Astrocyte (in vitro differentiated cells and primary cell): ENCODE results near the gene LRRC53. TPM values are rescaled to one million over a fixed set of nuclear protein-coding genes. Genes with fewer than 3 reads are reported as not detected.
A peak's percentile ranks its signal among the peaks of the same experiment; 100 is the strongest.

Source experiments
- DNase-seq: peaks from one replicate; pipeline ENCODE4 v3.0.0-alpha.2; 2010; ENCODE audit warnings: low read depth
- FAIRE-seq: peaks from 2 replicates; lab custom pipeline; 2011; peaks lifted over from hg19 to GRCh38; lab: Jason Lieb, UNC
- H2AFZ ChIP-seq: 2 replicates; pipeline ENCODE4 v1.6.0; 2012; ENCODE audit warnings: low read depth, low read length, inconsistent platforms
- H3K27ac ChIP-seq: 2 replicates; pipeline ENCODE4 v1.5.1; 2011; ENCODE audit warnings: low read depth, low read length, inconsistent platforms
- H3K27me3 ChIP-seq: 2 replicates; pipeline ENCODE4 v1.6.0; 2011; ENCODE audit warnings: low read length, inconsistent platforms; ENCODE audit not compliant: insufficient read depth
- H3K36me3 ChIP-seq: 2 replicates; pipeline ENCODE4 v1.5.1; 2011; ENCODE audit warnings: low read length, inconsistent platforms; ENCODE audit not compliant: insufficient read depth
- H3K4me1 ChIP-seq: 2 replicates; pipeline ENCODE4 v1.5.1; 2011; ENCODE audit warnings: low read length, inconsistent platforms; ENCODE audit not compliant: insufficient read depth
- H3K4me2 ChIP-seq: 2 replicates; pipeline ENCODE4 v1.6.0; 2012; ENCODE audit warnings: low read length, inconsistent platforms
- H3K4me3 ChIP-seq: 2 replicates; pipeline ENCODE4 v1.5.1; 2011; ENCODE audit warnings: low read depth, mild to moderate bottlenecking, low read length, inconsistent platforms; ENCODE audit not compliant: insufficient read depth
- H3K79me2 ChIP-seq: 2 replicates; pipeline ENCODE4 v1.6.0; 2012; ENCODE audit warnings: mild to moderate bottlenecking, low read length, inconsistent platforms; ENCODE audit not compliant: insufficient read depth
- H3K9ac ChIP-seq: 2 replicates; pipeline ENCODE4 v1.6.0; 2012; ENCODE audit warnings: mild to moderate bottlenecking, low read length, inconsistent platforms
- H3K9me3 ChIP-seq: 2 replicates; pipeline ENCODE4 v1.5.1; 2012; ENCODE audit warnings: low read depth, mild to moderate bottlenecking, low read length, inconsistent platforms; ENCODE audit not compliant: insufficient read depth
- H4K20me1 ChIP-seq: 2 replicates; pipeline ENCODE4 v1.6.0; 2012; ENCODE audit warnings: low read length, inconsistent platforms; ENCODE audit not compliant: insufficient read depth
- H3K27ac Mint-ChIP-seq: one replicate; pipeline ENCODE4 v1.8.0; 2021; ENCODE audit warnings: mild to moderate bottlenecking, mixed read lengths; ENCODE audit not compliant: unreplicated experiment
- H3K27me3 Mint-ChIP-seq: one replicate; pipeline ENCODE4 v1.8.0; 2021; ENCODE audit warnings: low read depth, mixed read lengths; ENCODE audit not compliant: unreplicated experiment
- H3K36me3 Mint-ChIP-seq: one replicate; pipeline ENCODE4 v1.8.0; 2021; ENCODE audit warnings: low read depth, mixed read lengths; ENCODE audit not compliant: unreplicated experiment
- H3K4me1 Mint-ChIP-seq: one replicate; pipeline ENCODE4 v1.8.0; 2021; ENCODE audit warnings: low read depth, mixed read lengths; ENCODE audit not compliant: unreplicated experiment
- H3K4me3 Mint-ChIP-seq: one replicate; pipeline ENCODE4 v1.8.0; 2021; ENCODE audit warnings: mild to moderate bottlenecking, moderate library complexity, mixed read lengths; ENCODE audit not compliant: unreplicated experiment
- H3K9me3 Mint-ChIP-seq: one replicate; pipeline ENCODE4 v1.8.0; 2021; ENCODE audit warnings: mild to moderate bottlenecking, mixed read lengths; ENCODE audit not compliant: unreplicated experiment
- CTCF ChIP-seq: IDR thresholded peaks from 2 replicates; pipeline ENCODE4 v1.5.1; 2011; ENCODE audit warnings: low read depth, mild to moderate bottlenecking, inconsistent platforms, low read length, moderate library complexity; ENCODE audit not compliant: insufficient read depth
- EZH2 ChIP-seq: IDR thresholded peaks from 2 replicates; pipeline ENCODE4 v1.6.1; 2012; ENCODE audit warnings: mild to moderate bottlenecking, low read length, inconsistent platforms; ENCODE audit not compliant: insufficient read depth
- total RNA-seq: library from RNA; stranded (reverse); gene quantifications from 2 replicates; pipeline ENCODE4 v1.2.1, GENCODE V29; 2021

LRRC53 gene
- total RNA-seq, 1 donor from 2014 or later: not detected

- H3K4me2 ChIP-seq: peak overlapping the region; percentile 39
- peaks cover 15% of the 10 kb centered on the region for H3K4me1 Mint-ChIP-seq
Observed at GRCh38 chr1:74463333-74463988, 49.0 kb downstream of the LRRC53 start.

GRCh38 chr1:74457253-74457652 is 55.2 kb downstream of the LRRC53 start:
- Mint-ChIP-seq H3K27ac (no peak overlapping the region), H3K36me3 (no peaks in the 10 kb centered on the region), H3K4me3 (no peak overlapping the region), H3K27me3 (no peaks in the 10 kb centered on the region), H3K4me1 (no peaks in the 10 kb centered on the region), H3K9me3 (peaks cover 2% of the 10 kb centered on the region)
- Histone ChIP-seq H3K9me3 (peaks cover 2% of the 10 kb centered on the region), H3K4me3 (no peak overlapping the region), H3K27ac (no peak overlapping the region), H4K20me1 (no peaks in the 10 kb centered on the region), H3K27me3 (no peaks in the 10 kb centered on the region), H3K36me3 (no peaks in the 10 kb centered on the region), H3K79me2 (no peaks in the 10 kb centered on the region), H3K9ac (no peak overlapping the region), H2AFZ (no peak overlapping the region), H3K4me2 (no peak overlapping the region), H3K4me1 (no peaks in the 10 kb centered on the region)
- DNase-seq (no peak), FAIRE-seq (no peak)
- TF ChIP-seq EZH2 (no peak), CTCF (no peak)

More at GRCh38 chr1:74463333-74463988, 49.0 kb downstream of the LRRC53 start:
- Histone ChIP-seq H3K27me3 (no peaks in the 10 kb centered on the region), H4K20me1 (no peaks in the 10 kb centered on the region), H3K4me1 (peaks cover 8% of the 10 kb centered on the region), H2AFZ (no peak overlapping the region), H3K36me3 (no peaks in the 10 kb centered on the region), H3K9ac (no peak overlapping the region), H3K27ac (no peak overlapping the region), H3K9me3 (no peaks in the 10 kb centered on the region), H3K79me2 (no peaks in the 10 kb centered on the region), H3K4me3 (no peak overlapping the region)
- Mint-ChIP-seq H3K27ac (peak overlapping the region; percentile 91), H3K9me3 (no peaks in the 10 kb centered on the region), H3K27me3 (no peaks in the 10 kb centered on the region), H3K4me3 (no peak overlapping the region), H3K36me3 (no peaks in the 10 kb centered on the region)
- TF ChIP-seq EZH2 (no peak), CTCF (no peak)
- peak; percentile 58 for DNase-seq
- FAIRE-seq: no peak

GRCh38 chr1:74455390-74455789 is 57.0 kb downstream of the LRRC53 start:
- Mint-ChIP-seq H3K27me3 (no peaks in the 10 kb centered on the region), H3K36me3 (no peaks in the 10 kb centered on the region), H3K9me3 (peaks cover 2% of the 10 kb centered on the region), H3K27ac (no peak overlapping the region), H3K4me1 (no peaks in the 10 kb centered on the region), H3K4me3 (no peak overlapping the region)
- Histone ChIP-seq H3K4me1 (no peaks in the 10 kb centered on the region), H4K20me1 (no peaks in the 10 kb centered on the region), H3K9me3 (peaks cover 2% of the 10 kb centered on the region), H3K4me3 (no peak overlapping the region), H3K36me3 (no peaks in the 10 kb centered on the region), H3K27ac (no peak overlapping the region), H3K27me3 (no peaks in the 10 kb centered on the region), H3K9ac (no peak overlapping the region), H2AFZ (no peak overlapping the region), H3K79me2 (no peaks in the 10 kb centered on the region), H3K4me2 (no peak overlapping the region)
- TF ChIP-seq EZH2 (no peak), CTCF (no peak)
- FAIRE-seq (no peak), DNase-seq (peak; percentile 23)
